Gastroesophageal sphincter (tissue), 3 donors: Measurements from ENCODE around the gene MOB3A.

ENCODE experiments used
- EP300 ChIP-seq: sonication (generic); formaldehyde crosslinking; IDR thresholded peaks from one replicate; pipeline ENCODE4 v1.6.1; 2017; ENCODE audit warnings: antibody characterized with exemption, mild to moderate bottlenecking
- TF ChIP-seq, protein P1 (sequence below), 4 experiments: fragments of 200-600 bp in 2 of 4; fragments of 450-650 bp in 2 of 4; sonication (generic) in 1 of 4; IDR thresholded peaks; one replicate each; pipeline ENCODE4 v1.5.1; 2017 to 2019; ENCODE audit warnings: antibody characterized with exemption in 4 of 4, mild to moderate bottlenecking in 2 of 4, moderate library complexity in 2 of 4

DNA sequence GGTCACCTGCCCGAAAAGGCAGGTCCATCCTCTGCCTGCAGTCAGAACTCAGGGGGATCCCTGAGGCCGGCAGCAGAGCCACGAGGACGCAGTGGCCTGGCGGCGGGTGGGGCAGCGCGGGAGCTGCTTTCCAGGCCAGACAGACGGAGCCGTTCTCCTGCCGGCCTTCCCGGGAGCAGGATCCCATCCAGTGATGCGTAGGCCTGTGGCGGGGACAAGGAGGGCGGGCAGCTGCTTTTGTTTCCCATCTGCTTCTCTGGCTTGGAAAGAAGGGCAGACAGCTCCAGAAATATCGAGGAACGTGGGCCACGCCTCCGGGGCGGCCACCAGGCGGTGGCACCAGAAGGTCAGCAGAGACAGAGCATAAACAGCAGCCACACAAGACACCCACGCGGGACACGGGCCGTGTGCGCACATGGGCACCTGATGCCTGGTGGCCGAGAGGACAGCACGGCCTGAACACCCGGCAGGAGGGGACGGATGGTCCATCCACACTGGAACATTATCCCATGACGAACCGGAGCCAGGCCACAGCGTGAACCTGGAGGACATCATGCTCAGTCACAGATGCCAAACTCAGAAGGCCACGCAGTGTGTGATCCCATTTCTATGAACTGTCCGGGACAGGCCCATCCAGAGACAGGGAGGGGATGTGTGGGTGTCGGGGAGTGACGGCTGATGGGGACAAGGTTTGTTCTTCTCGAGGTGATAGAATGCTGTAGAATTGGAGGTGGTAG lies 31.2 kb downstream of the MOB3A start:
- TF ChIP-seq, protein P1, sequence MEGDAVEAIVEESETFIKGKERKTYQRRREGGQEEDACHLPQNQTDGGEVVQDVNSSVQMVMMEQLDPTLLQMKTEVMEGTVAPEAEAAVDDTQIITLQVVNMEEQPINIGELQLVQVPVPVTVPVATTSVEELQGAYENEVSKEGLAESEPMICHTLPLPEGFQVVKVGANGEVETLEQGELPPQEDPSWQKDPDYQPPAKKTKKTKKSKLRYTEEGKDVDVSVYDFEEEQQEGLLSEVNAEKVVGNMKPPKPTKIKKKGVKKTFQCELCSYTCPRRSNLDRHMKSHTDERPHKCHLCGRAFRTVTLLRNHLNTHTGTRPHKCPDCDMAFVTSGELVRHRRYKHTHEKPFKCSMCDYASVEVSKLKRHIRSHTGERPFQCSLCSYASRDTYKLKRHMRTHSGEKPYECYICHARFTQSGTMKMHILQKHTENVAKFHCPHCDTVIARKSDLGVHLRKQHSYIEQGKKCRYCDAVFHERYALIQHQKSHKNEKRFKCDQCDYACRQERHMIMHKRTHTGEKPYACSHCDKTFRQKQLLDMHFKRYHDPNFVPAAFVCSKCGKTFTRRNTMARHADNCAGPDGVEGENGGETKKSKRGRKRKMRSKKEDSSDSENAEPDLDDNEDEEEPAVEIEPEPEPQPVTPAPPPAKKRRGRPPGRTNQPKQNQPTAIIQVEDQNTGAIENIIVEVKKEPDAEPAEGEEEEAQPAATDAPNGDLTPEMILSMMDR (IDR thresholded peaks at IDR 0.05) = peak in 1 of 4 experiments; percentile 2
- peak; percentile 20 for TF ChIP-seq EP300
